ENCODE results near the gene AREL1.

- TF ChIP-seq SUZ12 (IDR thresholded peaks at IDR 0.05; ENCODE audit: extremely low read depth, insufficient read depth, insufficient read length) (no peak), YY1 (IDR thresholded peaks at IDR 0.05; ENCODE audit: insufficient read depth, insufficient read length) (no peak)
These were observed 94.6 kb downstream of the AREL1 start for GRCh38 chr14:74618078-74618952.
